GM06990 (cell line): ENCODE data around the gene CBX6.

Experiments used
- DNase-seq: peaks from one replicate; pipeline ENCODE4 v3.0.0-alpha.2; 2011; ENCODE audit not compliant: insufficient read length; ENCODE audit errors: extremely low read depth
- H3K27me3 ChIP-seq: replicated peaks from 2 replicates; pipeline ENCODE4 v1.6.0; 2011; ENCODE audit warnings: low read length; ENCODE audit not compliant: control insufficient read depth, insufficient read depth
- H3K36me3 ChIP-seq: 2 replicates; pipeline ENCODE4 v1.5.1; 2011; ENCODE audit warnings: low read length; ENCODE audit not compliant: control insufficient read depth, insufficient read depth
- H3K4me3 ChIP-seq: replicated peaks from 2 replicates; pipeline ENCODE4 v1.5.1; 2011; ENCODE audit warnings: low read depth, mild to moderate bottlenecking, control low read depth, low read length
- TF ChIP-seq, protein P1 (sequence below): IDR thresholded peaks from 2 replicates; pipeline ENCODE4 v1.5.1; 2011; ENCODE audit warnings: low read length, control low read depth, mild to moderate bottlenecking, inconsistent platforms; ENCODE audit not compliant: insufficient read depth, poor library complexity, severe bottlenecking

Gene CBX6

DNA sequence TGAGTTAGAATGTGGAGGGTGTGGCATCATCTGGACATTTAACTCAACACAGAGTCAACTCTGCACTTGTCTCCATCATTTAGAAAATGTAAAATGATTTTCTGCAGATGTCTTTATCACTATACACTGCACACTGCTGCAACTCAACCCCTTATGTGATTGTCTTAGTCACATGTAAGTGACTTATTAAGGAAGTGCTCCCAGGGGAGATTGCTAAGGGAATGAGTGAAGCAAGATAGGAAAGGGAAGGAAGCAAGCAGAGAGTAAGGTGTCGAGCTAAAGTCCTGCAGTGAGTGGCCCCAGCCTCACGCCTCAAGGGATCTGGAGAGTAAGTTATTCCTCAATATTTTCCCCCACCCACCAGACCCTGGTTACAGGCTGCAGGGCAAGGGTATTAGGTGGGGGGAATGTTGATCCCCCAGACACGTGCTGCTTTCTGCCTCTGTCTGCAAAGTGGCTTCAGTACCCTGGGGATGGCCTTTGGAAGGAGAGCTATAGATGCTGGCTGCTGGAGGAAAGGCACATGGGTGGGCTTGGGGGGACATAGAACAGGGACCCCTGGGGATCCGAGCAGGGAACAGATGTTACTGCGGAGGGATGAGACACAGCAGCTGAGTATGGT, 7.2 kb upstream of the CBX6 start:
- H3K36me3 ChIP-seq, result no peaks in the 10 kb centered on the region
- H3K27me3 ChIP-seq, result no peaks in the 10 kb centered on the region
- DNase-seq, result no peak
- no peak overlapping the region for H3K4me3 ChIP-seq
- TF ChIP-seq, protein P1, sequence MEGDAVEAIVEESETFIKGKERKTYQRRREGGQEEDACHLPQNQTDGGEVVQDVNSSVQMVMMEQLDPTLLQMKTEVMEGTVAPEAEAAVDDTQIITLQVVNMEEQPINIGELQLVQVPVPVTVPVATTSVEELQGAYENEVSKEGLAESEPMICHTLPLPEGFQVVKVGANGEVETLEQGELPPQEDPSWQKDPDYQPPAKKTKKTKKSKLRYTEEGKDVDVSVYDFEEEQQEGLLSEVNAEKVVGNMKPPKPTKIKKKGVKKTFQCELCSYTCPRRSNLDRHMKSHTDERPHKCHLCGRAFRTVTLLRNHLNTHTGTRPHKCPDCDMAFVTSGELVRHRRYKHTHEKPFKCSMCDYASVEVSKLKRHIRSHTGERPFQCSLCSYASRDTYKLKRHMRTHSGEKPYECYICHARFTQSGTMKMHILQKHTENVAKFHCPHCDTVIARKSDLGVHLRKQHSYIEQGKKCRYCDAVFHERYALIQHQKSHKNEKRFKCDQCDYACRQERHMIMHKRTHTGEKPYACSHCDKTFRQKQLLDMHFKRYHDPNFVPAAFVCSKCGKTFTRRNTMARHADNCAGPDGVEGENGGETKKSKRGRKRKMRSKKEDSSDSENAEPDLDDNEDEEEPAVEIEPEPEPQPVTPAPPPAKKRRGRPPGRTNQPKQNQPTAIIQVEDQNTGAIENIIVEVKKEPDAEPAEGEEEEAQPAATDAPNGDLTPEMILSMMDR, result no peak

DNA sequence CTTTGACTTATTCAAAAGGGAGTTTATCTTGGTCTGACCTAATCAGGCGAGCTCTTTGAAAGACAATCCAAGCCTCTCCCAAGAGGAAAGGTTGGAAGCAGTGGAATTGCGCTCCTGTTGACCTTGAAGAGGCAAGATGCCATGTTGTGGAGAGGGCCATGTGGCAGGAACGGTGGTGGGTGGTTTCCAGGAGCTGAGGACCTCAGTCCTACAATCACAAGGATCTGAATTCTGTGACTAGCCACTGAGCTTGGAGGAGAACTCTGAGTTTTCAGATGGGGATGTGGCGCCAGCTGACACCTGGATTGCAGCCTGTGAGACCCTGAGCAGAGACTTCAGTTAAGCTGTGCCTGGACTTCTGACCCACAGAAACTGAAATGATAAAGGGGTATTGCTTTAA, 6.0 kb upstream of the CBX6 start:
- H3K36me3 ChIP-seq, result no peaks in the 10 kb centered on the region
- DNase-seq, result no peak
- H3K27me3 ChIP-seq, result no peaks in the 10 kb centered on the region
- TF ChIP-seq, protein P1, result no peak
- no peak overlapping the region for H3K4me3 ChIP-seq

DNA sequence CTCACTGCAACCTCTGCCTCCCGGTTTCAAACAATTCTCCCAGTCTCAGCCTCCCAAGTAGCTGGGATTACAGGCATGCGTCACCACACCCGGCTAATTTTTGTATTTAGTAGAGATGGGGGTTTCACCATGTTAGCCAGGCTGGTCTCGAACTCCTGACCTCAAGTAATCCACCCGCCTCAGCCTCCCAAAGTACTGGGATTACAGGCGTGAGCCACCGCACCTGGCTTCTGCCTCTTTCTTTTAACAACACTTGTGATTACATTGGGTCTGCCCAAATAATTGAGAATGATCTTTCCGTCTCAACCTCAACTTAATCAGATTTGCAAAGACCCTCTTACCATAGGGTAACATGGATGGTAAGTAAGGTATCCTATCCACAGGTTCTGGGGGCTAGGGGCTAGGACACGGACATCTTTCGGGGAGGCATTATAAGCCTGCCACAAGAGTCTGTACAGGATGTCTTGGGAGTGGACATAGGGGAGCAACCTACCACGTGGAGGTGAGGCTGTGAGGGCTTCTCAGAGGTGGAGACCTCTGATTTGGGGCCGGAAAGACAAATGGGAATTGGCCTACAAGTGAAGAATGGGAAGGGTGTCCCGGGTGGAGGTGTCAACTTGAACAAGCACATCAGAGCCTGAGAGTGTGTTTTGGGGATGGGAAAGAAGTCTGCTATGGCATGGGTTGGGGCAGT, 2.7 kb upstream of the CBX6 start:
- peaks cover 2% of the 10 kb centered on the region for H3K36me3 ChIP-seq
- TF ChIP-seq, protein P1, result no peak
- H3K27me3 ChIP-seq, result no peaks in the 10 kb centered on the region
- no peak for DNase-seq
- H3K4me3 ChIP-seq, result no peak overlapping the region

DNA sequence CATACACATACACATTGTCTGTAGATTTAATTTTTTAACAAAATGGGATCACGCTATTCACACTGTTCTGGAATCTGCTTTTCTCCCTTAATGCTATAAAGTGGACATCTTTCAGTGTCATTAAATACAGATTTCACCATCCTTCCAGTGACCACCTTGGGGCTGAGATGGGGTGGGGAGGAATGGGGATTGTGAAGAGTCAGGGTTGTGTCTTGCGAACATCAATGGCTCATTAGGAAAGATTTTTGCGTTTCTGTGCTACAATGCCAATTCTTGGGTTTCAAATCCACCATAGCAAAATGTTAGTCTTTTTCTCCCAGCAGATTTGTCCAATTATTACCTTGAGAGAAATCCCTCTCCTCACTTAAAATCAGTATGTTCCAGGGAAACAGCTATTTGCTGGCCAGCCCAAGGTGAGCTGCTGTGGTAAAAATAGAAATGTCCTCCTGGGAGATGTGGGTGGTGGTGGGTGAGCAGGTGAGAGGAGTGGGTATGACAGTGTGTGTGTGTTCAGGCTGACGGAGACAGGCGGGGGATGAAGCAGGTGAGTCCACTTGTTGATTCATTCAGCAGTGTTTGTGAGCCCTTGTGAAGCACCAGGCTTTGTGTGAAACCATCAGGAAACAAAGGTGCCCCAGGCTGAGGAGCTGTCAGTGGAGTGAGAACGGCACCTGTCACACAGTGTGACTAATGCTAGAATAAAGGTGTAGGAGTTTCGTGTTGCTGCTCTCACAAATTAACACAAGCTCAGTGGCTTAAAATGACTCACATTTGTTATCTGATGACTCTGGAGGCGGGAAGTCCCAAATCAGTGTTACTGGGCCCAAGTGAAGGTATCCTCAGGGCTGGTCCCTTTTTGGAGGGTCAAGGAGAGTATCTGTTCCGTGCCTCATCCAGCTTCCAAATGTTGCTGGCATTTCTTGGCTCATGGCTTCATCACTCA, 1.7 kb upstream of the CBX6 start:
- Histone ChIP-seq H3K27me3 (no peaks in the 10 kb centered on the region), H3K4me3 (peak overlapping the region; percentile 72; the same call in 1 of the 2 replicates), H3K36me3 (peaks cover 8% of the 10 kb centered on the region)
- TF ChIP-seq, protein P1, result no peak
- DNase-seq, result peak; percentile 66

DNA sequence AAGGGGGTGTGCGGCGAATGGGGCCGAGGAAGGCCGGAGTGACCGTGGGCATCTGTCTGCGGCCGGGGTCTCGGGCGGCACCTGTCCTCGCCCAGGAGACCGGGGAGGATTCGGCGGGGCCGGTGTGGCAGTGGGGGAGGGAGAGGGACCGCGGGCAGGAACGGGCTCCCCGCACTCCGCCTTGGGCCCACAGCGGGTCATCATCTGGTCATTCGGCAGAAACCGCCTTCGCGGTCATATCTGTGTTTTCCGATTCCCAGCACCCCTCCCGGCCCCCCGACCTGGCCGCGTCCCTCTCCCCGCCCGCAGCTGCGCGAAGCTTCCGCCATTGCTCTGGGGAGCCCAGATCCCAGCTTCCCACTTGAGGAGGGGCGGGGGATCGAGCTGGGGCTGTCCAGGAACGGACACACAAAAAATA, 824 bp upstream of the CBX6 start:
- no peak for DNase-seq
- no peaks in the 10 kb centered on the region for H3K27me3 ChIP-seq
- H3K36me3 ChIP-seq, result peaks cover 12% of the 10 kb centered on the region
- peak overlapping the region; percentile 72 for H3K4me3 ChIP-seq
- TF ChIP-seq, protein P1, result no peak
